GM23338 (cell line): ENCODE measurements around the gene MEGF11. TPM values are rescaled to one million over a fixed set of nuclear protein-coding genes. Genes with fewer than 3 reads are reported as not detected.

Experiments used
- ATAC-seq: fragments of 200-7000 bp; cut with Tn5 transposase; 3 replicates; pipeline ENCODE4 v1.9.1; 2020
- DNase-seq: peaks from one replicate; pipeline ENCODE4 v3.0.0-alpha.2; 2015; ENCODE audit warnings: low spot score
- H2AFZ ChIP-seq: fragments of 200-600 bp; sonication (generic); 2 replicates; pipeline ENCODE4 v1.8.0; 2016; ENCODE audit warnings: antibody characterized with exemption, mild to moderate bottlenecking, moderate library complexity
- H3F3A ChIP-seq: fragments of 200-600 bp; sonication (generic); replicated peaks from 2 replicates; pipeline ENCODE4 v1.8.0; 2017; ENCODE audit warnings: antibody characterized with exemption, mixed run types, low read depth
- H3K27ac ChIP-seq: fragments of 200-600 bp; sonication (generic); 2 replicates; pipeline ENCODE4 v1.6.1; 2016; ENCODE audit warnings: low read depth
- H3K27me3 ChIP-seq: fragments of 200-600 bp; sonication (generic); 2 replicates; pipeline ENCODE4 v1.8.0; 2016; ENCODE audit warnings: mild to moderate bottlenecking, mixed run types, moderate library complexity; ENCODE audit not compliant: insufficient read depth
- H3K36me3 ChIP-seq: fragments of 200-600 bp; sonication (generic); 2 replicates; pipeline ENCODE4 v1.8.0; 2016; ENCODE audit warnings: mild to moderate bottlenecking; ENCODE audit not compliant: insufficient read depth
- H3K4me1 ChIP-seq: fragments of 200-600 bp; sonication (generic); 2 replicates; pipeline ENCODE4 v1.8.0; 2016; ENCODE audit warnings: mild to moderate bottlenecking, moderate library complexity; ENCODE audit not compliant: insufficient read depth
- H3K4me2 ChIP-seq: fragments of 200-600 bp; sonication (generic); 2 replicates; pipeline ENCODE4 v1.7.1; 2017; ENCODE audit warnings: mixed run types
- H3K4me3 ChIP-seq: fragments of 200-600 bp; sonication (generic); 2 replicates; pipeline ENCODE4 v1.6.1; 2016; ENCODE audit warnings: mixed run types
- H3K79me2 ChIP-seq: fragments of 200-600 bp; sonication (generic); replicated peaks from 2 replicates; pipeline ENCODE4 v1.8.0; 2017; ENCODE audit warnings: mild to moderate bottlenecking; ENCODE audit not compliant: insufficient read depth
- H3K9me2 ChIP-seq: fragments of 200-600 bp; sonication (generic); 2 replicates; pipeline ENCODE4 v1.8.0; 2017; ENCODE audit not compliant: insufficient read depth
- H4K20me1 ChIP-seq: fragments of 200-600 bp; sonication (generic); replicated peaks from 2 replicates; pipeline ENCODE4 v1.8.0; 2017; ENCODE audit warnings: mild to moderate bottlenecking; ENCODE audit not compliant: insufficient read depth
- H3K27ac Mint-ChIP-seq: 2 replicates; pipeline ENCODE4 v1.8.0; 2020; ENCODE audit warnings: inconsistent platforms, mild to moderate bottlenecking, moderate library complexity, mixed read lengths
- H3K27me3 Mint-ChIP-seq: 3 replicates; pipeline ENCODE4 v1.8.0; 2022; ENCODE audit warnings: low read depth, mild to moderate bottlenecking, moderate library complexity, mixed read lengths, inconsistent platforms; ENCODE audit not compliant: insufficient read depth, poor library complexity
- H3K36me3 Mint-ChIP-seq: 3 replicates; pipeline ENCODE4 v1.8.0; 2021; ENCODE audit warnings: low read depth, mild to moderate bottlenecking, inconsistent platforms, moderate library complexity, mixed read lengths
- H3K4me1 Mint-ChIP-seq: 3 replicates; pipeline ENCODE4 v1.8.0; 2020; ENCODE audit warnings: mild to moderate bottlenecking, inconsistent platforms, mixed read lengths
- H3K4me3 Mint-ChIP-seq: 3 replicates; pipeline ENCODE4 v1.8.0; 2021; ENCODE audit warnings: moderate library complexity, mild to moderate bottlenecking, inconsistent platforms, mixed read lengths
- H3K9me3 Mint-ChIP-seq: 3 replicates; pipeline ENCODE4 v1.8.0; 2020; ENCODE audit warnings: moderate library complexity, mild to moderate bottlenecking, inconsistent platforms, mixed read lengths
- CTCF ChIP-seq, 2 experiments: fragments of 200-600 bp in 1 of 2; sonication (generic) in 1 of 2; conservative IDR thresholded peaks; 2 replicates each; pipeline versions ENCODE4 v1.5.1 to v1.6.1; 2016 to 2017; ENCODE audit warnings: antibody characterized with exemption in 2 of 2, low read depth in 2 of 2, mild to moderate bottlenecking in 2 of 2, moderate library complexity in 1 of 2
- EZH2 ChIP-seq: fragments of 200-600 bp; sonication (generic); IDR thresholded peaks from one replicate; pipeline ENCODE4 v1.8.0; 2017; ENCODE audit warnings: antibody characterized with exemption, mild to moderate bottlenecking, low read depth; ENCODE audit not compliant: unreplicated experiment
- JUNB ChIP-seq: IDR thresholded peaks from one replicate; pipeline ENCODE4 v1.6.1; 2016; ENCODE audit warnings: antibody characterized with exemption; ENCODE audit not compliant: unreplicated experiment
- NANOG ChIP-seq: IDR thresholded peaks from 2 replicates; pipeline ENCODE4 v1.6.1; 2016; ENCODE audit warnings: antibody characterized with exemption, borderline replicate concordance
- REST ChIP-seq: IDR thresholded peaks from one replicate; pipeline ENCODE4 v1.6.1; 2018; ENCODE audit warnings: antibody characterized with exemption; ENCODE audit not compliant: unreplicated experiment
- ZNF462 ChIP-seq: fragments of 250-450 bp; sonication (Bioruptor Pico); IDR thresholded peaks from 2 replicates; pipeline ENCODE4 v1.5.0; 2020; ENCODE audit warnings: mild to moderate bottlenecking, moderate library complexity
- polyA plus RNA-seq: library from polyadenylated mRNA; unstranded; fragments of >200 nt; fragmentation: Nextera tagmentation; extraction: Ambion mirVana; gene quantifications from 2 replicates; pipeline ENCODE4 v1.2.1, GENCODE V29; 2016
- total RNA-seq: library from RNA; depleted of rRNA; stranded (reverse); fragments of >200 nt; shearing (Covaris generic); gene quantifications from 2 replicates; pipeline ENCODE4 v1.2.3, GENCODE V29; 2014

MEGF11 gene
- total and polyA plus RNA-seq, 2 experiments from 2014 or later = 1.3 to 1.9 TPM

GRCh38 chr15:66155065-66155464 lies 98.5 kb downstream of the MEGF11 start:
- Mint-ChIP-seq H3K9me3 (no peaks in the 10 kb centered on the region), H3K36me3 (no peaks in the 10 kb centered on the region; the same call in 2 of the 3 replicates), H3K4me3 (no peak overlapping the region), H3K27me3 (peaks cover 11% of the 10 kb centered on the region), H3K4me1 (peaks cover 12% of the 10 kb centered on the region), H3K27ac (no peak overlapping the region)
- Histone ChIP-seq H3K36me3 (no peaks in the 10 kb centered on the region), H3K9me2 (0 out of 2 replicates have a peak, but pooled peaks cover 3% of the 10 kb centered on the region), H3K4me3 (no peak overlapping the region), H3K27me3 (no peaks in the 10 kb centered on the region), H3K4me1 (no peaks in the 10 kb centered on the region), H3K79me2 (no peaks in the 10 kb centered on the region), H3K27ac (no peak overlapping the region), H4K20me1 (no peaks in the 10 kb centered on the region), H3K4me2 (no peak overlapping the region), H2AFZ (no peak overlapping the region), H3F3A (no peaks in the 10 kb centered on the region)
- ATAC-seq (no peak), DNase-seq (no peak)
- TF ChIP-seq NANOG (no peak), CTCF (conservative IDR thresholded peaks at IDR 0.05; ENCODE audit: low read depth in 2 of 2) (no peak), EZH2 (no peak), JUNB (no peak), ZNF462 (CRISPR knock-in tag) (no peak), REST (no peak)
